Measurements from ENCODE around the gene ABCC9. TPM values are rescaled to one million over a fixed set of nuclear protein-coding genes. Genes with fewer than 3 reads are reported as not detected.

Gene ABCC9
- 100 to 1,000 TPM in 6 of 10 donors, 10 to 100 TPM in 4; 64.3 to 128 (median 104) TPM for total RNA-seq
- polyA plus RNA-seq = 10 to 100 TPM in 1 of 2 donors, 1 to 10 TPM in 1; 8.7 to 21.1 TPM
- long read RNA-seq, donor 1, partial matches to known transcripts = 13 of 37 reads
- long read RNA-seq, donor 1, other reads (novel, unspliced or antisense) = 19 of 37 reads
- long read RNA-seq, donor 2, partial matches to known transcripts = 13 of 37 reads
- long read RNA-seq, donor 2, other reads (novel, unspliced or antisense) = 22 of 37 reads
- long read RNA-seq, donor 3, transcript ABCC9-204 (6 exons, 2,672 nt) = major isoform, 6 of 43 reads
- long read RNA-seq, donor 3, partial matches to known transcripts = 10 of 43 reads
- long read RNA-seq, donor 3, other reads (novel, unspliced or antisense) = 26 of 43 reads

DNA sequence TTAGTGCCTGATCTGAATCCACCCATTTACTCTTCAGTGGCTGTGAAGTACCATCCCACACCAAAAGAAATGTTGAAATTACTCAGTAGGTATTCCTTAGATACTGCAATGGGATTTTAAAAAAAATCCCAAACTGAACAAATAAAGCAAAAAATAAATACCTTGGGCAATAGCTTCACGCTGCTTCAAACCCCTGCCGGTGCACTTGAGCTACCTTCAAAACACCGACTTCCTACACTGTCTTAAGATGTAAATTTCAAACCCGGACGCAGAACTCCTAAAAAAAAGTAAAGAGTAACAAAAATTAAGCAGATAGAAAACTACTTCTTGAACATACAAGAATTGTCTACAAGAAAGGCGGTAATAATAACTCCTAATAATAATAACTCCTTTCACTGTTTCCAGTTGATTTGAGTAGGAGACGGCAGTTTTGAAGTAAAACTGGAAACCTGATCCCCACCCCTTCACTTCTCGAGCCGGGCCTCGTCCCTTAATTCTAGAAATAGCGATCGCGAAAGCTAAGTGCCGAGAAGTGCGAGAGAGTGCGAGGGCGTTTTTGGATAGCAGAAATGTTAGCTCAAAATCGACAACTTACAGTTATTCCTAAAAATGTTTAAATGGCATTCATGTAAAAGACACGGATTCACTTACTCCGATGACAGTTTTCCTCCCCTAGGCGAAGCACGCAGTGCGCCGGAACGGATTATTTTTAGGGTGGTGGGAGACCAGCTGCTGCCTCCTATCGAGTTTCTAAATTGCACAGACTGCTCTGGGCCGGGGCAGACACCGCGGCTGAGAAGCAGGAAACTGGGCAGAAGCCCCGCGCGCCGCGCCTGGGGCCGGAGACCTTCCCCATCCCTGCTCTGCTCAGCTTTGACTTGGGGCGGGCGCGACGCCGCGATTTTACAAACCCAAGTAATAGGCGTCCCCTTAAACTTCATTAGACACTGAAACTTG is at the start of gene ABCC9:
Gene ABCC9 (minus strand): TSS at position 878 of the 957 bp plus-strand sequence. CDS start 4,752 bp downstream, outside the sequence.
- H3K27me3 ChIP-seq = peaks cover 0 to 46% (median 5%) of the 10 kb centered on the region in 7 donors
- peaks cover 0 to 16% (median 3%) of the 10 kb centered on the region in 11 donors for H3K9me3 ChIP-seq
- TF ChIP-seq, protein P1, sequence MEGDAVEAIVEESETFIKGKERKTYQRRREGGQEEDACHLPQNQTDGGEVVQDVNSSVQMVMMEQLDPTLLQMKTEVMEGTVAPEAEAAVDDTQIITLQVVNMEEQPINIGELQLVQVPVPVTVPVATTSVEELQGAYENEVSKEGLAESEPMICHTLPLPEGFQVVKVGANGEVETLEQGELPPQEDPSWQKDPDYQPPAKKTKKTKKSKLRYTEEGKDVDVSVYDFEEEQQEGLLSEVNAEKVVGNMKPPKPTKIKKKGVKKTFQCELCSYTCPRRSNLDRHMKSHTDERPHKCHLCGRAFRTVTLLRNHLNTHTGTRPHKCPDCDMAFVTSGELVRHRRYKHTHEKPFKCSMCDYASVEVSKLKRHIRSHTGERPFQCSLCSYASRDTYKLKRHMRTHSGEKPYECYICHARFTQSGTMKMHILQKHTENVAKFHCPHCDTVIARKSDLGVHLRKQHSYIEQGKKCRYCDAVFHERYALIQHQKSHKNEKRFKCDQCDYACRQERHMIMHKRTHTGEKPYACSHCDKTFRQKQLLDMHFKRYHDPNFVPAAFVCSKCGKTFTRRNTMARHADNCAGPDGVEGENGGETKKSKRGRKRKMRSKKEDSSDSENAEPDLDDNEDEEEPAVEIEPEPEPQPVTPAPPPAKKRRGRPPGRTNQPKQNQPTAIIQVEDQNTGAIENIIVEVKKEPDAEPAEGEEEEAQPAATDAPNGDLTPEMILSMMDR (IDR thresholded peaks at IDR 0.05) = peak in 3 of 9 donors; percentile 19 to 24 (median 20)
- peak within 1 kb of the TSS; percentile 23 to 65 (median 58) for H3K4me3 ChIP-seq
- peaks cover 0 to 11% (median 0%) of the 10 kb centered on the region in 9 donors for H3K36me3 ChIP-seq
- WGBS, 2 donors = 1 to 2% methylated on average over 42 of the region's 42 CpGs
- DNase-seq (peak; percentile 64 to 67), ATAC-seq (peak; percentile 73 to 88 (median 86))
- H3K4me1 ChIP-seq = peaks cover 0 to 31% (median 5%) of the 10 kb centered on the region in 9 donors
- intact Hi-C loops (cut with DNase I) = loop anchor here in 7 of 10 donors (2.0 to 5.0 kb wide), 4 partner anchors 60 to 169 kb away; partner anchors contain the start of gene KCNJ8 (in 5 of the 7)
- H3K27ac ChIP-seq = peak within 1 kb of the TSS; percentile 79 to 96 (median 92)

DNA sequence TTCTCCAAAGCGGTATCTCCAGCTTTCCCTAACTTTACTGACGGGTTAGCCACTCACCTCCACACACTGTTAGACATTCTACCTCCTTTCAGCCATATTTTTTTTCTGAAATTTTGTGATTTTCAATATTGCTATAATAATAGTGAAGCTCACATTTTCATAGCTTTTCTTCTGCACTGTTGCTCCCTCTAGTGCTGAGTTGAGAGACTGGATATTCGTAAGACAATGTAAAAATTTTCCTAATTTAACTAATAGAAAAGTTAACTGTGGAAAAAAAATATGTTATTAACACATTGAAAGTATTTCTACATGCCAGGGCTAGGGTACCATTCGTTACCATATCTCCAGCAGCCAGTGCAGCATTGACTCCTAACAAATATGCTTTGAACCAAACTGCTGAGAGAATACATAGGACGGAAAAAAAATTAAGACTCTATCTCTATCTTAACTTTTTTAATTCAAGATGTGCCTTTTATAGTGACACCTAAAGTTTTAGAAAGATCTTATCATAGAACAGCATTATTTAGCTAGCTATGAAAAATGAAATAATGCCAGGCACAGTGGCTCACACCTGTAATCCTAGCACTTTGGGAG is 48.7 kb upstream of the ABCC9 start:
- intact Hi-C loops (cut with DNase I) = loop anchor here in 5 of 10 donors (2.0 to 10.0 kb wide), 3 partner anchors 225 to 293 kb away; no protein-coding TSS in a partner anchor
- no peak for DNase-seq
- Histone ChIP-seq H3K9me3 (no peaks in the 10 kb centered on the region), H3K4me1 (peaks cover 0 to 6% (median 0%) of the 10 kb centered on the region in 9 donors), H3K36me3 (no peaks in the 10 kb centered on the region), H3K27me3 (no peaks in the 10 kb centered on the region), H3K27ac (peak overlapping the region in 1 of 10 donors; percentile 13), H3K4me3 (no peak overlapping the region)
- TF ChIP-seq, protein P1 (IDR thresholded peaks at IDR 0.05) = peak; percentile 46 to 72 (median 56)
- no peak for ATAC-seq
- 51% methylated on average over 5 of the region's 5 CpGs for WGBS, 2 donors

DNA sequence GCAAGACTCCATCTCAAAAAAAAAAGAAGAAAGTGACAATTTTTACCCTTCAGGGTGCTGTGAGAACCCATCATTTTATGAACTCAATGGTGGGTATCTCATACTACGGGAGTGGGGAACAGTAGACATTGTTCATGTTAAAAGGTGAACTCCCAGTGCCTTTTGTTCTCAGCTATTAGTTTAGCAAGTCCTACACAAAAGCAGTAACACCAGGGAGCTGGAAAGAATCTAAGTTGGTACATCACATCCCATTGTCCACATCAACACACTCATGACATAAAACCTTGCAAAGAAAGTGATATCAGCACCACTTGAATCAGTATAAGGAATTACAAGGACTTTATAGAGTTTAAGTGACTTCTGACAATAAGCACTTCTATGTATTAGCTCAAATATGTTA is 47.4 kb upstream of the ABCC9 start:
- intact Hi-C loops (cut with DNase I) = loop anchor here in 2 of 10 donors (2.0 to 10.0 kb wide), 2 partner anchors 224 to 290 kb away; no protein-coding TSS in a partner anchor
- TF ChIP-seq, protein P1 (IDR thresholded peaks at IDR 0.05) = no peak
- Histone ChIP-seq H3K9me3 (no peaks in the 10 kb centered on the region), H3K36me3 (no peaks in the 10 kb centered on the region), H3K27me3 (no peaks in the 10 kb centered on the region), H3K4me1 (peaks cover 0 to 6% (median 0%) of the 10 kb centered on the region in 9 donors), H3K27ac (no peak overlapping the region), H3K4me3 (no peak overlapping the region)
- WGBS, 2 donors = 95 to 98% methylated on average over 1 of the region's 1 CpG
- ATAC-seq = no peak
- no peak for DNase-seq
